Measurements from ENCODE around the gene C11orf97.

- no peak for TF ChIP-seq POLR2A (IDR thresholded peaks at IDR 0.05)
- TF ChIP-seq CTCF (IDR thresholded peaks at IDR 0.05), result peak; percentile 23 to 79 (median 61)
These were observed 7.5 kb upstream of the C11orf97 start for GRCh38 chr11:94504689-94505293.

Data from body of pancreas (tissue), 4 donors.